CD4-positive, alpha-beta T cell treated with Interferon alpha-2 for 1 hour (primary cell): Measurements from ENCODE around the gene CILP.
"Not testable (repeated sequence)": the region's sequence is repeated elsewhere in the genome, so short reads cannot be mapped to it uniquely, and the experiment has no call there.

Experiments
- DNase-seq, 2 donors: peaks; one replicate each; pipeline ENCODE4 v3.0.0-alpha.2; 2020 to 2022

The CILP gene, protein sequence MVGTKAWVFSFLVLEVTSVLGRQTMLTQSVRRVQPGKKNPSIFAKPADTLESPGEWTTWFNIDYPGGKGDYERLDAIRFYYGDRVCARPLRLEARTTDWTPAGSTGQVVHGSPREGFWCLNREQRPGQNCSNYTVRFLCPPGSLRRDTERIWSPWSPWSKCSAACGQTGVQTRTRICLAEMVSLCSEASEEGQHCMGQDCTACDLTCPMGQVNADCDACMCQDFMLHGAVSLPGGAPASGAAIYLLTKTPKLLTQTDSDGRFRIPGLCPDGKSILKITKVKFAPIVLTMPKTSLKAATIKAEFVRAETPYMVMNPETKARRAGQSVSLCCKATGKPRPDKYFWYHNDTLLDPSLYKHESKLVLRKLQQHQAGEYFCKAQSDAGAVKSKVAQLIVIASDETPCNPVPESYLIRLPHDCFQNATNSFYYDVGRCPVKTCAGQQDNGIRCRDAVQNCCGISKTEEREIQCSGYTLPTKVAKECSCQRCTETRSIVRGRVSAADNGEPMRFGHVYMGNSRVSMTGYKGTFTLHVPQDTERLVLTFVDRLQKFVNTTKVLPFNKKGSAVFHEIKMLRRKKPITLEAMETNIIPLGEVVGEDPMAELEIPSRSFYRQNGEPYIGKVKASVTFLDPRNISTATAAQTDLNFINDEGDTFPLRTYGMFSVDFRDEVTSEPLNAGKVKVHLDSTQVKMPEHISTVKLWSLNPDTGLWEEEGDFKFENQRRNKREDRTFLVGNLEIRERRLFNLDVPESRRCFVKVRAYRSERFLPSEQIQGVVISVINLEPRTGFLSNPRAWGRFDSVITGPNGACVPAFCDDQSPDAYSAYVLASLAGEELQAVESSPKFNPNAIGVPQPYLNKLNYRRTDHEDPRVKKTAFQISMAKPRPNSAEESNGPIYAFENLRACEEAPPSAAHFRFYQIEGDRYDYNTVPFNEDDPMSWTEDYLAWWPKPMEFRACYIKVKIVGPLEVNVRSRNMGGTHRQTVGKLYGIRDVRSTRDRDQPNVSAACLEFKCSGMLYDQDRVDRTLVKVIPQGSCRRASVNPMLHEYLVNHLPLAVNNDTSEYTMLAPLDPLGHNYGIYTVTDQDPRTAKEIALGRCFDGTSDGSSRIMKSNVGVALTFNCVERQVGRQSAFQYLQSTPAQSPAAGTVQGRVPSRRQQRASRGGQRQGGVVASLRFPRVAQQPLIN

DNA sequence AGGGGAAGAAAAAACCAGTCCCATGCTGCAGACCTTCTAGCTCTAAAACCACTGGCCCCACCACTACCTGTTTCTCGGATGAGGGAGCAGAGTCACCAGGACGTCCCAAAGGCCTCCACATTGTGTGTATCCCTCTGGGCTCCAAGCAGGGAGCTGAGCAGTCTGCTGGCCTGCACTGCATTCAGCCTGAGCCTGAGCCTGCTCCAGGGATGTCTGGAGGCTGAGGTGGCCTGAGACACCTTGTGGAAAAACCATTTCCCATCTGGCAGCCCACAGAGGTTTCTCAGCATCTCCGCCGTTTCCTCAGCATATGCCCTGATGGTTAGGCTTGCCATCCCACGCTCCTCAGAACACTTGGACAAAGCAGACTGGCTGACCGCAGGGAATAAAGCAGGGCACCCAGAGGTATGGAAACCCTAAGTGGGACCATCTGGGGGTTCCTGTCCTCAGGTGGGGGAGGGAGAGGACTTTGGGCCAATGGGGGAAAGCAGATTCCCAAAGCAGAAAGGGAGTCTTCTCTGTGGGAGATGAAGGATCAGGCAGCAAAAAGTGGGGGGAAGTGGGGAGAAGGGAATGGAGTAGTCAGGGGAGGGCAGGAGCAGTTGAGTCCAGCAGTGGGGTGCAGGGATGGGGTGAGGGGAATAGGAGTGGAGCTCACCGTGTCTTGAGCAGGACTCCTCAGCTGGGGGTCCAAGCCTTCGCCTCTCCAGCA lies at the start of gene CILP:
Gene CILP (minus strand): TSS at position 704 of the 712 bp plus-strand sequence. CDS start 1,718 bp downstream, outside the sequence.
- no peak for DNase-seq

DNA sequence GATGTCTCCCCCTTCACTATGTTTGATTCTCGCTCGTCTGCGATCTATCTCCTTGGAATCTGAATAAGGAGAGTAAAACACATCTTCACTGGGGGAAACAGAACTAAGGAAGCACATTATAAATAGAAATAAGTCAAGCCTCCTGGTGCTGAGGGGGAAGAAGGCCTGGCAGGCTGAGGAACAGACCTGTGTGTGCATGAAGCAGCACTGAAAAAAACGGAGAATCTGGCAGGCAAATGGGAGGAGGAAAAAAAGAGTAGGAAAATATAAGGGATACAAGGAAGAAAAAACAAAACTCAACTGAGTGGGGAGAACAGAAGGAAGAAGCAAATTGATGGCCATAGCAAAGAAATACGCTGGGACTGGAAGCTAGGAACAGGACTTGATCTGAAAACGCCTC lies 49.7 kb upstream of the CILP start:
- no peak for DNase-seq

DNA sequence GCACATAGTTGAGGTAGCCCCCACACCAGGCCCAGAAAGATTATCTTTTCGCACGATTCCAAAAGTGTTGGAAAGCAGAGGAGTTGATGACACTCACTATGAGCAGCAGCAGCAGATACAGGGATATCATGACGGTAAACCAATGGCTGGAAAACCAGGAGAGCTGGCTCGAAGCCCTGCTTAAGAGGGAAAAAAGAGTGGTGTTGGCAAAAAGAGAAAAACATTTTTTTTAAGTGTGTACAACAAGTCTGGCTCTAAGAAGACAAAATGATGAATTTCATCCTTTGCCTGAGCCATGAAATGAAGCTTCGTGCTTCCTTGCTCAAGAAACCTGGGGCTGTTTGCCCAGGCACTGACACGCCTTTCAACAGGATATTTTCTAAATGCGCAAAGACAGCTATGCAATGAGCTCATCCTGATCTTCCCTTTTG lies 48.1 kb upstream of the CILP start:
- DNase-seq: no peak

DNA sequence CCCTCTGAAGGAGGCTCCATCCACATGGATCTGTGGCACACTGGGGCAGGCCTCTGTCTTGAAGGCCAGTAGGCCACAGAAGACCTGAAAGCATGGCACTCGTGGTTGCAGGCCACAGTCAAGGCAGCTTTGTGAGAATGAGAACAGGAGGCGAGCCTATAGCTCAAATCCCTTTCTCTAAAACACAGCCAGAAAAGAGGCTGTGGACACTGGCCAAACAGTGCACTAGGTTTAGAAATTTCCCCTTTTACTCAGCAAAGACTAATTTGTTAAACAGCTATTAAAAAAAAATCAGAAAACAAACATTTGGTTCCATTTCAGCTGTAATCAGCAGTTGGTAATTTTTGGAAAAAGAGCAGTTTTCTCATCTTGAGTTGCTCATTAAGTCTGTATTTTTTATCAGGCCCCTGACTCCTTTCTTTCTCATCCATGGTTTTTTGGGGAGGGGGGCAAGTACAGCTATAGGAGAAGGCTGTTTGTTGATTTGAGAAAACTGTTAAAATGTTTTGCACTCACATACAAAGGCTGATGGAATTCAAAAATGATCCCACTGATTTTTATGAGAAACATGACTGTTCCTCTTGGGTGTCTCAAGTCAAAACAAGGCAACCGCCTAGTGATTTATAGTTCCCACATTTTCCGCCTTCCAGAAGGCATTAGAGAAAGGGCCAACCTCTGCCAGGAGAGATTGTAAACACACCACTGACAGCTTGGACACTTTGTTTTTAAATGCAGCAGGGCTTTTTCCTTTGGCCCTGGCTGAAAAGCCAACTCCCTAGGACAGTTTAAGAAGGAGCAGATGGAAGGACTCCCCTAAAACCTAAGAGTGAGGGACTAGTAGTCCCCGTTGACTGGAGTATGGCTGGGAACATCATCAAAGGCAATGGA lies 47.3 kb upstream of the CILP start:
- DNase-seq: no peak

DNA sequence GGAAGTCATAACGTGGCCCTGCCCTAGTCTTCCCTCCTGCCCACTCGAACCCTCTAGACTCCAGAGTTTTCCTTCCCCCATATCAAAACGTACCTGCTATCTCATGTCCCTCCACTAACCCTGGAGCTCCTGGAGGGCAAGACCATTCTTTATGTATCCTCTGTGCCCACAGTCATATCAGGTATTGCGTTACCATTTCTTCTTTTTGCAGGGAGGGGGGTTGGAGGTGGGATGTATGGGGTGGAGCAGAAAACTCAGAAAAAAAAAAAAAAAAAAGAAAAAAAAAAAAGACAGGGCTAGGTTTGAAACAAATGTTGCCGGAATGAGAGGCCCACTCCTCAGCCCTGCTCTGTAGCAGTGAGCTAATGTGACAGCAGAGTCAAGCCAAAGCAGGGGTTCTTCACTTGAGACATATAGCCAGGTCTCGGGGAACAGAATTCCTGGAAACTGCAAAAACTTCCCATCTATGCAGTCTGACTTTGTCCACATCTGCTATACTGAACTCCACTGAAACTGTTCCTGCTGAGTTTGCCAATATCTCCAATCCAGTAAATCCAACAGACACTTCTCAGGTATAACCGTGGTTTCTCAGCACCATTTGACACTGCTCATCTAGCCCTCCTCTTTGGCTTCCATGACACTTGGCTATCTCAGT lies 44.3 kb upstream of the CILP start:
- no peak for DNase-seq

DNA sequence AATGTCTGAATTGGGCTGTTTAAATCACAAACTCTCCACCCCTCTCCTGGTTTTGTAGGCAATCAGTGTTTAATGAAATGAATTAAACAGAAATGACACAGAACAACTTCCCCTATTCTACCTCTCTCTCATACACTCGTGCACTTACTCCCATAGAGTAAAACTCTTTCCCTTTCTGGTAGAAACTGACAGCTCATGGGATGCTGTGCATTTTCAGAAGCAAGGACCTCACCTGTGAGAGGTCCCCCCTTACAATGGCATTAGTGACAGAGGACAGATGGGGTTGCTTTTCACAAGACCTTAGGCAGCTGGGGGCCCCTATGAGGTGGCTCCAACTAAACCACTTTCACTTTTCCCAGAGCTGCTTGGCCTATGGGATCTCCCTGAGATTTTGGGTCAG lies 43.5 kb upstream of the CILP start:
- DNase-seq: no peak

DNA sequence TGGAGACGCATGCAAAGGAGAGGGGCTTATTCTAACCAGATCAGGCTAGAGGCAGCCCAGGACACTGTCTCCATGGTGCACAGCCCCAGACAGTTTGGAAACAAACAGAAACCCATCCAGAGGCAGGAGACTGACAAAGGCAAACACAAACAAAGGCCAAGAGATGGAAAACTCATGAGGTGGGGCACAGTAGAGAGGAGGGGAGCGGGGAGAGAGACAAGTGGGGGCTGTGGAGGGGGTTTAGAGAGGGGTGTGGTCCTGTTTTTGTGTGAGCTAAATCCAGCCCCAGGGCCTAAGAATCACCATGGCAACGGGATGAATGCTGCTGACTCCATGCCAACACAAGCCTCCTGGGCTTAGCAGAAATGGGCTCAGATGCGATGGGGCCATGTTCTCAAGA lies 43.1 kb upstream of the CILP start:
- no peak for DNase-seq

DNA sequence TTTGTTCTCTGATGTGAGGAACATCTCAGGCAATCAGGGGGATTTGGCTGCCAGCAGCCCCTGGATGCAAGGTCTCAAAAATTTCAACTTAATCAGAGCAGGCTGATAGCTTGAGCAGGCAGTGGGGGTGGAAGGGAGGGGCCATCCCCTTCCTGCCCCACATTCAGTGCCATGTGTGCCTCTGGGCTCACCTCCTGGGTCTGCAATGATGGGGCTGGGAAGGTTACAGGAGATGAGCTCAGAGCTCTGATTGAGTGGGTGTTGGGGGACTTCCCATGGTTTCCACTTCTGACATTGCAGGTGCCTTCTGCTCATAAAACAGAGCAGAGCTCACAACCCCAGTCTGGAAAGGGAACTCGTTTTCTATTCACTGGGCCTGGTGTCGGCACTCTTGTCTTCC lies 38.4 kb upstream of the CILP start:
- no peak for DNase-seq

DNA sequence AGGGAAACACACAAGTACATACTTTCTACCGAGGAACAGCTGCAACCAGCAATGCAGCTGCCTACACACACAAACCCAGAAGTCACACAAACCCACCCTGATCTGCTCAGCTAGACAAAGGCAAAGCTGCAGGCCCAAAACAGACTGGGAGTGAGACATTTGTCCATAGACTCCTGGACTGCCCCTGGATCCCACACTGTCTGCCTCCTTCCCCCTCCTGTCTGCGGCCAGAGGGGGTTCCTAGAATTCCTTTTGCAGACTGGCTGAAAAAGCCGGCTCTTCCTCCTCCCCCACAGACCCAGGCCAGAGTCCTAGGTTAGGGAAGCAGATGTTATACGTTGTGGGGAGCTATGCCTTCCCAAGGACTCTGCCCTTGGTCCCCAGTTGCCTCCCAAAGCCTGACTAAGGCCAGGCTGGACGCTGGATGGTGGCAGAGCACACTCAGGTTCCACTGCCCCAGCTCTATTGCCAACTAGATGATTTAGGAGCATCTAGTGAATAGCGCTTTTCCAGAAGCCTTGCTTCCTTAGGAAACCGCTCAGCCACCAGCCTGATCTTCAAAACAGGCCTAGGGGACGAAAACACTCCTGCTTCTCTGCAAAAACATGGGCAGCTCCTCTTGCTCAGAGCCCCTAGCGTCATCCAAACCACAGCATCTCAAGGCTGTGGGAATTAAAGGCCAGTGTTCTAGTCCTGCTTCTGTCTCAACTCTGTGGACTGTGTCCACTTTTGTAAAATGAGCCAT lies 37.4 kb upstream of the CILP start:
- no peak for DNase-seq

DNA sequence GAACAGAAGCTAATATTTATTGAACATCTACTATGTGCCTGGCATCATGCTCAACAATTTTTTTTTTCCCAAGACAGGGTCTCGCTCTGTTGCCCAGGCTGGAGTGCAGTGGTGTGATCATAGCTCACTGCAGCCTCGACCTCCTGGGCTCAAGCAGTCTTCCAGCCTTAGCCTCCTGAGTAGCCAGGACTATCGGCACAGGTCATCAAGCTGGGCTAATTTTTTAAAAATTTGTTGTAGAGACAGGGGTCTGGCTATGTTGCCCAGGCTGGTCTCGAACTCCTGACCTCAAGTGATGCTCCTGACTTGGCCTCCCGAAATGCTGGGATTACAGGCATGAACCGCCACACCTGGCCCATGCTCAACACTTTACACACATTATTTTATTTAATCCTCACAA lies 35.7 kb upstream of the CILP start:
- no peak for DNase-seq

DNA sequence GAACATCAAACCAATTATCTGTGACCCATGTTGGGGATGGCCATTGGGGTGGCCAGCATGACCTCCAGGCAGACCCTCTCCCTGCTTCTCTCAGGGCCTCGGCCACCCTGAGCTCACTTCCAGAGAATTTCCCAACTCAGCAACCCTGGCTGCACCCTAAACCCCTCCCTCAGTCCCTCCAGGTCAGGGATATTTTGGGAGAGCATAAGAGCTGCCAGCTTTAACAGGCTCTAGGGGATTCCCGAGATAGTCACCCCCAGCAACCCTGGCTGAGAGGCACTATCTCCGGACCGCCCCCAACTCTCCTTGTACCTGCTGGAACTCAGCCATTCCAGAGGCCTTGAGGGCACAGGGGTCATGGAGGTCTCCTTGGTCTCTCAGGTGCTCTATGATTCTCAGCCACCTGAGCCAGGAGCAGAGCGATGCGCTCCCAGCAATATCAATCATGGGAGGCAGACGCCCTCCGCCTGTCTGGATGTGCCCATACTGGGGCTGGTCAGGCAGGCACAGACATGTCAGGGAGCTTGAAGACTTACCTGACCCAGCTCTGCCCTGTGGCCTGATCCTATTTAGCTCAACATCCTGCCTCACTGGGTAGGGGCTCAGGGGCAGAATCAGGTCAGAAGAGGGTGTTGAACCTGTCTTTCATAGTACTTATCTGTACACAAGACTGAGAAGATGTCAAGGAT lies 34.9 kb upstream of the CILP start:
- no peak for DNase-seq

DNA sequence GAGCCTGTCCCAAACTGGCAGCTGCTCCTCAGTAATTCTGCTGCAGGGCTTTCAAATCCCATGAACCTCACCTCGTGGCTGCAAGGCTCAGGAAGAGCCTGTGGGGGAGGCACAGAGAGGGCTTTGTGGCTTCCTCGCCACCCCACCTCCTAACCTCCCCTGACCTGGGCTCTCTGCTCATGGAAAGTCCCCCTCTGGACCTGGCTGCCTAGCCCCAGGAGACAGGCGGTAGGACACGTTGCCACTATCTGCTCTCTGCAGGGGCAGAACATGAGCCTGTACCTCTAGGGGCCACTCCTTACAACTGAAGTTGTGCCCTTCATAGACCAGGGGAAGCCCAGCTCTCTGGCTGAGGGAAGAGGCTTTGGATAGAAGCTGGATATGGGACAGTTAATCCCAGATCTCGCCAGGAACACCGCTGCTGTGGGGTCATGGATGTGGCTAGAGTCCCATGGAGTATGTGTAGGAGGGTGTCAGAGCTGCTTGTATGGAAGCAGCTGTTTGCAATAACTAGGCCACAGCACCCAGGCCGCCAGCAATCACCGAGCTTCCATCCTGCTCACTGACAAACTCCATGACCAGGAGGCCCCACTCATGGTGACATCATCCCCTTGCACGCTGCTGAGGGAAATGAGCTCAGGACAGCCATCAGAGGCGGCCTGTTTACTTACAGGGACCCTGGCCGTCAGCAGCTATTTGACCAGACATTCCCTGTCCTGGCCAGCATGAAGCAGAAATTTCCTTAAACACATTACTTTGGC lies 34.0 kb upstream of the CILP start:
- no peak for DNase-seq

DNA sequence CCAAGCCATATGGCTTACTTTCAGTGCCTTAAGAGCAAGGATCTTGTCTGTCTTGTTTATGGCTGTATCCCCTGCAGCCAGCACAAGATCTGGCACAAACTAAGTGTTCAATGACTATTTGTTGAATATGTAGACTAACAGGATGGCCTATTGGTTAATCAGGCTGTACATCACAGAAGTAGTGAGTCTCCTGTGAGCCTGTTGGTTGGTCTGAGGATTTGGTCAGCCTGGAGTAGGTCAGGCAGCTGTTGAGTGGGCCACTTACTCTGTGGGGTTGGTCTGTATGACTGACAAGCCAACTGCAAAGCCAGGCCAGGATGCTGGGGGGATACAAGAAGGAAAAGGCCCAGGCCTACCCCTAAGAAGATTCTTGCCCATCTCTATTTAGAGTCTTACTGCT lies 33.4 kb upstream of the CILP start:
- no peak for DNase-seq

DNA sequence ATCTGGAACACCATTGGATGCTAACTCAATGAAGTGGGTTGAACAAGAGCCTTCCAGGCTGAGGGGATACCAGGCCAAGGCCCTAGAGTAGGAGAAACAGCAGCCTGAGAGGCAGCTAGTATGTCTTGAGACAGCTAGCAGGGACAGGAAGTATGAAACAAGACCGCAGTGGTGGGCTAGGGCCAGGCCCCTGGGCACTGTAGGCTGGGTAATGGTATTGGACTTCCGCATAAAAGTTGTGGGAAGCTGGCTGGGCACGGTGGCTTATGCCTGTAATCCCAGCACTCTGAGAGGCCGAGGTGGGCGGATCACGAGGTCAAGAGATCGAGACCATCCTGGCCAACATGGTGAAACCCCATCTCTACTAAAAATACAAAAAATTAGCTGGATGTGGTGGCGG lies 25.2 kb upstream of the CILP start:
- DNase-seq: not testable (repeated sequence)

DNA sequence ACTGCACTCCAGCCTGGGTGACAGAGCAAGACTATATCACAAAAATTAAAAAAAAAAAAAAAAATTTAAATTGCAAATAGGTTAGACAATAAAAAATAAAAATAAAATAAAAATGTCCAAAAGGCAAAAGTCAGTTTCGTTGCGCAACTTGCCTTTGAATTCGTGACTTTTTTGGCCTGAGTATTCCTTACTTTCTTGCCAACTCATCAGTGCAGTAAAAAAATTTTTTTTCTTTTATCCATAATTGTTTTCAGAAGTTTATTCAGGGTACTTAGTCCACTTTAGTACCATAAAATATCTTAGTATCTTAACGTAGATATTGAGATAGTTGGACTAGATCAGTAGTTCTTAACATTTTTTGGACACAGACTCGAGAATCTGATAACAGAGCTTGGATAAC lies 22.4 kb upstream of the CILP start:
- no peak for DNase-seq

DNA sequence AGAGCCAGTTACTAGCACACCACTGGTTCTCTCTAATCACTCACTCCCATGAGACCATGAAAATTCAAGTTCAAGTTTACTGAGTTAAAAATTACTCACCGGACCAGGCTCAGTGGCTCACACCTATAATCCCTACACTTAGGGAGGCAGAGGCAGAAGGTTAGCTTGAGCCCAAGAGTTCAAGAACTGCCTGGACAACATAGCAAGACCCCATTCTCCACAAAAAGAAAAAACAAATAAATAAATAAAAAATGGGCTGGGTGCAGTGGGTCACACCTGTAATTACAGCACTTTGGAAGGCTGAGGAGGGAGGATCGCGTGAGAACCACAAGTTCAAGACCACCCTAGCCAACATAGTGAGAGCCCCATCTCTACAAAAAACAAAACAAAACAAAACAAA lies 21.2 kb upstream of the CILP start:
- no peak for DNase-seq

DNA sequence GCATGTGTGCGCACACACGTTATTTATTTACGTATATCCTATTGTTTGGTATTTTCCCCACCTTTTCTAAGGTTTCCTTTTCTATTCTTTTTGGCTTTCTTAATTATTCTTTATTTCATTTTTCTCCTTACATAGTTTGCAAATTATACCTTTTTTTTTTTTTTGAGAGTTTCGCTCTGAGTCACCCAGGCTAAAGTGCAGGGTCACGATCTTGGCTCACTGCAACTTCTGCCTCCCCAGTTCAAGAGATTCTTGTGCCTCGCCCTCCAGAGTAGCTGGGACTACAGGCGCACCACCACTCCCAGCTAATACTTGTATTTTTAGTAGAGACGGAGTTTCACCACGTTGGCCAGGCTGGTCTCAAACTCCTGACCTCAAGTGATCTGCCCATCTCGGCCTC lies 20.0 kb upstream of the CILP start:
- DNase-seq: no peak

DNA sequence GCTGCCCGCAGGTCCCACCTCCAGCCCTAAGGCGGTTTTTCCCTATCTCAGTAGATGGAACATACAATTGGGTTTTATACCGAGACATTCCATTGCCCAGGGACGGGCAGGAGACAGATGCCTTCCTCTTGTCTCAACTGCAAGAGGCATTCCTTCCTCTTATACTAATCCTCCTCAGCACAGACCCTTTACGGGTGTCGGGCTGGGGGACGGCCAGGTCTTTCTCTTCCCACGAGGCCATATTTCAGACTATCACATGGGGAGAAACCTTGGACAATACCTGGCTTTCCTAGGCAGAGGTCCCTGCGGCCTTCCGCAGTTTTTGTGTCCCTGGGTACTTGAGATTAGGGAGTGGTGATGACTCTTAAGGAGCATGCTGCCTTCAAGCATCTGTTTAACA lies 15.6 kb upstream of the CILP start:
- not testable (repeated sequence) for DNase-seq

DNA sequence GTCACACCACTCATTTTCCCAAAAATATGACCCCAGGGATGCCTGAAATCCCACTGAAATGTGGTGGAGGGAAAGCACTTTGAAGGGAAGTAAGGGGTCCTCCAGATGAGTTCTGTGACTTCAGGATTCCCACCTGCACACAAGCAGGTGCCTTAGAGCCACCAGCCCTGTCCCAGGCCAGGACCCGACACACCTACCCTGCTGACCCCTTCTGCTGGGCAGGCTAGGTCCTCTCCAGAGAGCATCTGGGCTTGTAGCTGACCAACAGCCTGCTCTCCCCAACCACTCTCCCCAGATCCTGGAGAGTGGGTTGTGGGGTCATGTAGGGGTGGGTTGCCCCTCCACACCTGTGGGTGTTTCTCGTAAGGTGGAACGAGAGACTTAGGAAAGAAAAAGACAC lies 14.9 kb upstream of the CILP start:
- no peak for DNase-seq
